A673 (cell line): ENCODE results near the gene PALLD.

Source experiments
- EZH2 ChIP-seq: fragments of 200-600 bp; sonication (generic); IDR thresholded peaks from 2 replicates; pipeline ENCODE4 v1.6.1; 2017; ENCODE audit warnings: borderline replicate concordance, low read depth, mild to moderate bottlenecking, mixed read lengths, antibody characterized with exemption, low read length; ENCODE audit not compliant: poor library complexity, severe bottlenecking
- TF ChIP-seq, protein P1 (sequence below): fragments of 300-800, 200-600 bp; sonication (generic); conservative IDR thresholded peaks from 2 replicates; pipeline ENCODE4 v1.5.1; 2017; ENCODE audit warnings: low read depth, mild to moderate bottlenecking, antibody characterized with exemption, low read length, moderate library complexity, mixed read lengths

DNA sequence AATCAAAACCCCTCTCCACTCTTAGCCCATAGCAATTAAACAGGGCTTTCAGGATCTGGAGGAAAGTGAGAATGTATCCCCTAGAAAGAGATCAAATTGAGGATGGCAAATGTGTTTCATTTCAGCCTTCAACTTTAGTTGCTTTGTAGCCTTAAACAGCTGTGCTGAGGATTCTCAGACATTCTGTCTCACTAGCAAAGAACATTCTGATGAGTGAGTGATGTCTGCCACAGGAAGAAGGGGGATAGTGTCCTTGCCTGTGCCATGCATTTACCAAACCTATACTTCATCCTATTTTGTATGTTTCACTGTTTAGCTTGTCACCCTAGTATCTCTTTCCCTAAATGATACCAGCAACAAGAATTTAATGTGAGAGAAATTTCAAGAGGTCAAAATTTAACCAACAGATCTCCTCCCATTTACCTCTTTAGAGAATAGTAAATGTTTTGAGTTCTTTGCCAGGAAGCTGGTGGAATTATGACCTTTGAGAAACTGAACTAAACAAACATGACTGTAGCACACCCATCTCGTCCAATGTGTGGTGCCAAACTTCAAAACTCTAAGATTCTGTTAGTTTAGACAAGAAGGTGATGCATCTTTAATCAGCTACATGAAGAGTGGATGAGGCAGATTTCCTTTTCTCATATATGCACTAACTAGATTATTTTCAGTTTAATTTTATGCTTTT is 165.6 kb downstream of the PALLD start:
- no peak for TF ChIP-seq EZH2
- TF ChIP-seq, protein P1, sequence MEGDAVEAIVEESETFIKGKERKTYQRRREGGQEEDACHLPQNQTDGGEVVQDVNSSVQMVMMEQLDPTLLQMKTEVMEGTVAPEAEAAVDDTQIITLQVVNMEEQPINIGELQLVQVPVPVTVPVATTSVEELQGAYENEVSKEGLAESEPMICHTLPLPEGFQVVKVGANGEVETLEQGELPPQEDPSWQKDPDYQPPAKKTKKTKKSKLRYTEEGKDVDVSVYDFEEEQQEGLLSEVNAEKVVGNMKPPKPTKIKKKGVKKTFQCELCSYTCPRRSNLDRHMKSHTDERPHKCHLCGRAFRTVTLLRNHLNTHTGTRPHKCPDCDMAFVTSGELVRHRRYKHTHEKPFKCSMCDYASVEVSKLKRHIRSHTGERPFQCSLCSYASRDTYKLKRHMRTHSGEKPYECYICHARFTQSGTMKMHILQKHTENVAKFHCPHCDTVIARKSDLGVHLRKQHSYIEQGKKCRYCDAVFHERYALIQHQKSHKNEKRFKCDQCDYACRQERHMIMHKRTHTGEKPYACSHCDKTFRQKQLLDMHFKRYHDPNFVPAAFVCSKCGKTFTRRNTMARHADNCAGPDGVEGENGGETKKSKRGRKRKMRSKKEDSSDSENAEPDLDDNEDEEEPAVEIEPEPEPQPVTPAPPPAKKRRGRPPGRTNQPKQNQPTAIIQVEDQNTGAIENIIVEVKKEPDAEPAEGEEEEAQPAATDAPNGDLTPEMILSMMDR = no peak
